NCI-H2171 treated with DMSO at 0.1 percent for 48 hours (cell line): Measurements from ENCODE around the gene AVP.

ENCODE experiments used
- DNase-seq: peaks from one replicate; lab custom pipeline; 2025; lab: John Stamatoyannopoulos, UW

Gene AVP

DNA sequence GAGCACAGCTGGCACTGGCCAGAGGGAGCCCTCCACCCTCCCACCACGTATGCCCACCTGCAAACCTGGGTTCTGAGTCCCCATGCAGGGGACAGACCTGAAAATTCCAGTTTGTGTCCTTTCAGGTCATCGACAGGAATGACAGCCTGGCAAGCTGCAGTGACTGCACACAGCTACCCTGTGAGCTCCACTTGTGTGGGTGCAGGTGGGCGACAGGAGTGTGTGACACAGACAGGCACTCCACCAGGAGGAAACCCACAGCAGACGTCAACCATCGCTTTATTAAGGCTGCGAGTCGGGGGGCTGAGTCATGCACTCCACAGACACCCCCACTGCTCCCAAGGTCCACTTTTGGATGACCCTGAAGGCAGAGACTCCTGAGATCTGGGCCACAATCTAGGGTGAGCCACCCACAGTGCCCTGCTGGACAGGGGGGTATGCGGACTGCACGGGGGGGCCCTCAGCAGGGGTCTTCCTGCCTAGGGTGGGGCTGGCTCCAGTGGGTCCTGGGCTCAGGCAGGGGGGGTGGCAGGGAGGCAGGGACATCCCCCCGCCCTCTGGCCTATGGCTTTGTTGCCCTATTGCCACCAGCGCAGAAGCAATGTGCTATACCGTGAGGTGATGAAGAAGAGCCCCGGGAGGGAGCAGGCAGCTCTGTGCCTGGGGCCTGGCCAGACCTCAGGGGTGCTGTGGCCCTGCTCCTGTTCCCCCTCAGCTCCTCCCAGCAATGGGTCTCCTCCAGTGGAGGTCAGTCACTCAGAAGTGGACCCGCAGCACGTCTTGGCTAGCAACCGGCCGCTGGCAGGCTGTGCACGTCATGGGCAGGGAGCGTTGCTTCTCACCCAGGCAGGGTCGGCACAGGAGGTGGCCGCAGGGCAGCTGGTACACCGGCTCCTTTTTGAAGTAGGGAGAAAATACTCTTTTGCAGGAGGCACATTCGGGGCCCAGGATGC, 25.1 kb upstream of the AVP start:
- DNase-seq = no peak

DNA sequence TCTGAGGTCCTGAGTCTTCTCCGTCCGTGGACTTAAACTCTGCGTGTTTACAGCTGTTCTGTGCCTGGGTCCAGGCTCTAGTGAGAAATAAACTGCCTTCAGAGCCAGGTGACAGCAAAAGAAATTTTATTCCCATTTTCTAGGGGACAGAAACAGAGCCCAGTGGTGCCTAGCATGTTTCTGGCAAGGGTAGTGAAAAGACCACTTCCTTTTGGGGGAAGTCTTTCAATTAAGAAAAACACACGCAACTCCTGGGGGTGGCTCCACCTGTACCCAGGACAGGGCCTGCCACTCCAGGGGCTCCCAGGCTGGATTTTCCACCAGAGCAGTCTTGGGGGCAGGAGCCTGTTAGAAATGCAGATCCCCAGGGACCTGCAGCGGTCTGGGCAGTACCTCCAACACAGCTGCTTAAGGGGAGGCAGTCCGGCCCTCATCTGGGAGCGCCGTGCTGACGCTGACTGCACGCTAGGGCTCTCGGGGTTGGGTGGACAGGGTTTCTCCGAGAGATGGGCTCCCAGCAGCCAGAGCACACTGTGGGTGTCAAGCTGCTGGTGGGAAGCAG, 23.0 kb upstream of the AVP start:
- DNase-seq = no peak

DNA sequence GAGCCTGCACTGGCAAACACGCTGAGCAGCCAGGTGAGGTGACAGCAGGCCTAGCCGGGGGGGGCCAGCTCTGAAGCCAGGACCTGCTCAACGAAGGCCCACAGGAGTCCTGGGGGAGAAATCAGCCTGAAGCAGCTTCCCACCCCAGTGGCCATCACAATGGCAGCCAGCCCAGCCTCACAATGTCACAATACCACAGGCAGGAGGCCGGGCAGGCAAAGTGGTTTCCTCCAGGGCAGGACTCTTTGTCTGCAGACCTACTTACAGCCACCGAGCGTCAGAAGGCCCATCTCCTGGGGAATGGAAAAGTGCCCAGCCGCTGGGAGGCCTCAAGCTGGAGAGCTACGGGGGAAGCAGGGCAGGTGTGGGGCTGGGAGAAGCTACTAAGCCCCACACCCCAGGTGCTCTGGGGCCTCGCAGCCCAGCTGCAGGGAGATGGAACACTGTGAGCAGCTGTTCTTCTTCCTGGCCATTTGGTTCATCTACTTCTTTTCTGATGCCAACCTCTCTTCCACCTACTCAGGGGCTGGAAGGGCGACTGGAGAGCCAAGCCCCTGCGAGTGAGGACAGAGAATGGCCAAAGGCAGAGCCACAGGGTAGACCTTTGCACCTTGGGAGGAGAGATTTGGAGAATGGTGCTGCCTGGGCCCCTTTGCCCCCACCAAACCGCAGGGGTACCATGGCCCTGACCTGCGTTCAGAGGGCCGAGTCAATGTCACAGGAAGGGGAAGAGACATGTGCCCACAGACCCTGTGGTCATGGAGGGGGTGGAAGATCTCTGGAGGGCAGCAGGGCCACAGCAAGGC, 22.3 kb upstream of the AVP start:
- peak; percentile 61 for DNase-seq

DNA sequence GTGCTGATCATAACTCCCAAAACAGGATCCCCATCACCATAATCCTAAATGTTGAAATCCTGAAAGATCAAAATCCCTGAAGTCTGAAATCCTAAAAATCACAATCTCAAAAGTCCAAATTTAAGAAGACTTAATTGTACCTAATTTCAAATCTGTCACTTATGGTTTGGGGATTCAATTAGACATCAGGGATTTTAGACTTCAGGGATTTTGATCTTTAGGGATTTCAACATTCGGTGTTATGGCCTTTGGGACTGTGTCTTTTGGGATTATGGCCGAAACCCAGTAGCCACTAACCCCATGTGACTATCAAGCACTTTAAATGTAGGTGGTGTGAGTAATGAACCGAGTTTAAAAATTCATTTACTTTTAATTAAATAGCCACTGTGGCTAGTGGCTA, 21.7 kb upstream of the AVP start:
- no peak for DNase-seq

DNA sequence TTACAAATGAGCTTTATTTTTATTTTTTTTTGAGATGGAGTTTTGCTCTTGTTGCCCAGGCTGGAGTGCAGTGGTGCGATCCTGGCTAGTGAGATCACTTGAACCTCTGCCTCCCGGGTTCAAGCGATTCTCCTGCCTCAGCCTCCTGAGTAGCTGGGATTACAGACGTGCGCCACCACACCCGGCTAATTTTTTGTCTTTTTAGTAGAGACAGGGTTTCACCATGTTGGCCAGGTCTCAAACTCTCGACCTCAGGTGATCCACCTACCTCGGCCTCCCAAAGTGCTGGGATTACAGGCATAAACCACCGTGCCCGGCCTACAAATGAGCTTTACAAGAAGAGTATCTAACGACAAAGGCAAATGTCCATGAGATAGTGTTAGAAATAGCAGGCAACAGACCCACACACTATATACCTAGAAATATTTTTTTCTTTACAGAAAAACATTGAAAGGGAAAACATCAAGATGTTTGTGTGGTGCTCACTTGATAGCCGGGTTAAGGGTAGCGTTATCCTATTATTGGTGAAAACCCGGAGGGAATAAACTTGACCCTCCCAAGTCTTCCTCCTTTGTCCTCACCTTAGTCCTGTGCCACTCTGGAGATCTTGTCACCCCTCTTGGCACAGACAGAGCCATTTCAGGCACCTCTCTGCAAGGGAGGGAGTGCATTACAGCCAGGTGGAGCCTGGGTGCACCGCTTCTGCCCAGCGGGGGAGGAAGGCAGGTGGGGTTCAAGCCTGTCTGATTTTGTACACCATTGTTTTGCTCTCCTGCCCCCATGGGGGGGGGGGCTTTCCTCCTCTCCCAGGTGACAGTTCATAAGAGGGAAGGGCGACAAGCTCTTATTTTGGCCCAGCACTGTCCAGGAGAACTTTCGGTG, 21.0 kb upstream of the AVP start:
- no peak for DNase-seq

DNA sequence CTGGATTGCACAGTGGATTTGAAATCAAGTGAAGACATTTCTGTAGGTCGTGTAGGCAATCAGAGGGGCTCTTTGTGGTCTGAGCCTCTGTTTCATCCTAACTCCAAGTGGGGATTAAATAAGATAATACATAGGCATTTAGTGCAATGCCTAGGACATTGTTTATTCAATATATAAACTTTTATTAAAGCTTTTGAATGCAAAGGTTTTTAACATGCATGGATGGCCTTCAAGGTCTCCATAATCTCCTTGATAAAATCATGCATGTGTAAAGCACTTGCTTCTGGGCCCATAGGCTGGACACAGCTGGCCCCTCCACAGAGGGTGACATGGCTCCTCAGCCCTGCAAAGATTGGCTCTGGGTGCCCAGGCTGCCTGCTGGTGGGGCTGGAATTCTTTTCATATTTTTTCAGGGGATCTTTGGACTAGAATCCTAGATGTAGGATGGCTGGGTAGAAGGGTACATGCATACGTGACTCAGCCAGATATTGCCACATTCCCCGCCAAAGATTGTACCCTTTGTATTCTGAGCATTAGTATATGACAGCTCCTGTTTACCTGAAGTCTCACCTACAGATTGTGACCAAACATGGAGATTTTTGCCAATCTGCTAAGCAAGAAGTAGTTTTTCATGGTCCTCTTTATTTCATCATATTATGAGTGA, 19.0 kb upstream of the AVP start:
- DNase-seq = no peak

DNA sequence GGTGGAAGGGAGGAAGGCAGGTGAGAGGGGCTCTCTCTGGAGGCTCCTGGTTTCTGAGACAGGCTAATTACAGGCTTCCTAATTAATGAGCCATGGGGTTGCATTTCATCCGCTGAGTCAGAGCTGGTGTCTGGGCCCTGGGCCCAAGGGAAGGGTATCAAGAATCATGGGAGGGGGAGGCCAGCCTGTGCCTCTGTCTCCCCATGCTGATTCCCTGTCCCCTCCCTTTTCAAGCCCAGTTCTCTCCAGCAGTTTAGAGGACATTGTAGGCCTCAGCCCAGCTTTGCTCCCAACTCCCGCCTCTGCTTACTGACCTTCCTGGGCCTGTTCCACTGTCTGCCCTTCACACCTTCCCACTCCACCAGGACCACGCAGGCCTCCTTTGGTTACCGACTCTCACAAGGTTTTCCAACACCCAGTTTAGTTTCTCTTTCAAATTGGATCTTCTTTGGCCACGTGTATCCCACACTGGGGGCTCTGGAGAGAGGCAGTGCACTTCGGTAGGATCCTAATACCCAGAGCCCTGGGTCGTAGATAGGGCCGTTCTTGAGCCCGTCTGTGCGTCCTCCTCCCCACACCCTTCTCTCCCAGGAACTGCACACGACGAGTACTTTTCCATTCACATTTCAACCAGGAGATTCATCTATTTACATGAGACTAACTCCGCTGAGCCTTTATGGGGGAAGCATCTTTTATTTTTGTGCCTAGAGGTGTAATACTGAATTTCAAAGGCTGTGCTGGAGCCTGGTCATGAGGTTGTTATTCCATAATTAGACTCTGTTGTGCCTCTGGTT, 18.2 kb upstream of the AVP start:
- DNase-seq = no peak

DNA sequence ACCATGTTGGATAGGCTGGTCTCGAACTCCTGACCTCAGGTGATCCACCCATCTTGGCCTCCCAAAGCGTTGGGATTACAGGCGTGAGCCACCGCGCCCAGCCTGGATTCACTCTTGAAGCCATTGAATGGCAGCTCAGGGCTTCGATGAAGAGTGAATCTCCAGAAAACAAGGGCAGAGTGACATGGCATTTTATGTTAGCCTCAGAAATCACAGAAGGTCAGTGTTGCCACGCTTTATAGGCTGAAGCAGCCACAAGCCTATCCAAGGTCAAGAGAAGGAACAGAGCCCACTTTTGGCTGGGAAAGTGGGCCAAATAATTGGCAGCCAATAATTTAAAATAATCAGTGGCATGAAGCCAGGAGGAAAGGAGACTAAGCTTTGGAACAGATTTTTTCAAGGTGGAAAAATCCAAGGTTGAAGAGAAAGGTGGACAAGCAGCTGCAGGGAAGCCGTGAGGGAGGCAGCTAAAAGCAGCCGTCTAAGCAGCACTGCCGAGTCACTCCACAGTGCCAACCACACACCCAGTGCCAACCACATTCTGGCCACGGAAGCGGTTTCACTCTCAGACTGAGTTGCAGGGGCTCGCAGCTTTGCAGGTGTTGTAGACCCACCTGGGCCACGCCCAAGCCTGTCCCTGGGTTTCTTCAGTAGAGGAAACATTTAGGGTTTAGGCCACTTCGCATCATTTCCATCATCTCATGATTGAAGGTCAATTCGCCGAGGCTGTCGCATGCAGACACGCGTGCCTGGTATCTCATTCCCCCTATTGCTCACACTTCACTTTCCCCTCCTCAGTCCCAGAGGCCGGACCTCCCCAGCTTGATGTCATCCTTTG, 17.4 kb upstream of the AVP start:
- no peak for DNase-seq

DNA sequence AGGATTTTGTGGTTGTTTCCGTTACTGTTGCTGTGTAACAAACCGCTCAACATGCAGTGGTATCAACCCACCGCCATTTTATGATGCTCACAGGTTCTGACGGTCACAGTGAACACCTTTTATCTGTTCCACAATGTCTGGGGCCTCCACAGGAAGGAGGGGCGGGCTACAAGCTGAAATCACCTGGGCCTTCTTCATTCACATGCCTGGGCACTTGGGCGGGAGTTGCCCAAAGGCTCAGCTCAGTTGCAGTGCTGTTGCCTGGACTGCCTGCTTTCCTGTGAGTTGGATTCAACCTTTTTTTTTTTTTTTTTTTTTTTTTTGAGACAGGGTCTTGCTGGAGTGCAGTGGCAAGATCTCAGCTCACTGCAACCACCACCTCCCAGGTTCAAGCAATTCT, 16.7 kb upstream of the AVP start:
- no peak for DNase-seq

DNA sequence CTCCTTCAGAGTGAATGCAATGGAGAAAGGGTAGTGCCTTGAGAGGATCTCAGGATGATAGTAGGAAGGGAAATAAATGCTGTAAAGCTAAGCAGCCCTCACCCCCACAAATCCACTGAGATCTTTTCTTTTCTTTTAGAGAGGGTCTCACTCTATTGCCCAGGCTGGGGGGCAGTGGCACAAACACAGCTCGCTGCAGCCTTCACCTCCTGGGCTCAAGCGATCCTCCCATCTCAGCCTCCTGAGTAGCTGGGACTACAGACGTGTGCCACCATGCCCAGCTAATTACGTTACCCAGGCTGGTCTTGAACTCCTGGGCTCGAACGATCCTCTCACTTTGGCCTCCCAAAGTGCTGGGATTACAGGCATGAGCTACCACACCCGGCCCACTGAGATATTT, 16.0 kb upstream of the AVP start:
- no peak for DNase-seq

DNA sequence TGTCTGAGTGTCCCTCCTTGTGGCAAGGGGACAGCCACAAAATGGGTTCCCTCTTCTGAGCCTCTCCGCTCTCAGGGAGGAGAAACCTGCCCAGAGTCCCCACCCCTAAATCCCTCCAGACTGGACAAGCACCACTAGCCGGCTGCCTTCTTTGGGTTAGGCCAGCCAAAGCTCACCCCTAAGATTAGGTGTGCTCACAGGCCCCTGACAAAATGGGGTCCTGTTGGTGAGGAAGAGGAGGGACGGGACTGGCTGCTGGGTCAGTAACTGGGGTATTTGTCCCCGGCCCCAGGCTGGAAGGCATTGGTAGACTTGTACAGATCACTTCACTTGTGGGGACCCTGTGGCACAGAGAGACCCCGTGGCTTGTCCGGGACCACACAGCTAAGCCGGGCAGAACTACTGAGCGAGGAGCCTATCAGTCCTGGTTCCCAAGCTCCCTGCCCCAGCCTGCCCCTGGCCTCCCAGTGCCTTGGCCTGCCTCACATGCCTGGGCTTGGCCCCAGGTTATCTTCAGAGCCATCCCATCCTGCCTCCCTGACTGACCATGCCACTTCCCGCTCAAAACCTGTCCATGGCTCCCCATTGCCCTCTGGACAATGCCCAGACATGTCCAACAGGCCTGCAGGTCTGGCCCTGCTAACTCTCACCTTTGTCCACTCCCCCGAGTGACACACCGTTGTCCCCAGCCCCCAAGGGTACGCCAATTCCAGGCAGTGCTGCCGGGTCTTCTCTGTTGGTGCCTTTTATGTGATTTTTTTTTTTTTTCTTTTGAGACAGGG, 10.5 kb upstream of the AVP start:
- DNase-seq = no peak

DNA sequence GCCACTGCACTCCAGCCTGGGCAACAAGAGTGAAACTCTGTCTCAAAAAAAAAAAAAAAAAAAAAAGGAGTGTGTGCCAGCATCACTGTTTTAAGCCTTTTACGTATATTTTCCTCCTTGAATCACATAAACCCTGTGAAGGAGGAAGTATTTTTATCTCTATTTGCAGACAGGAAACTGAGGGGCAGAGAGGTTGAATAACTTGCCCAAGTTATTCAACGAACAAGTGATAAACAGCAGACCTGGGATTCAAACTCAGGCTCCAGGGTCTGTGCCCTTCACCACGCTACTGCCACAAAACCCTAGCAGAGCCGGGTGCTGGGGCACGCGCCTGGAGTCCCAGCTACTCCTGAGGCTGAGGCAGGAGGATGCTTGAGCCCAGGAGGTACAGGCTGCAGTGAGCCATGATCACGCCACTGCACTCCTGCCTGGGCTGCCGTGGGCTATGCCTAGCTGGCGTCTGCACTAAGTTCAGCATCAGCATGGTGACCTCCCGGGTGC, 9.4 kb upstream of the AVP start:
- no peak for DNase-seq

DNA sequence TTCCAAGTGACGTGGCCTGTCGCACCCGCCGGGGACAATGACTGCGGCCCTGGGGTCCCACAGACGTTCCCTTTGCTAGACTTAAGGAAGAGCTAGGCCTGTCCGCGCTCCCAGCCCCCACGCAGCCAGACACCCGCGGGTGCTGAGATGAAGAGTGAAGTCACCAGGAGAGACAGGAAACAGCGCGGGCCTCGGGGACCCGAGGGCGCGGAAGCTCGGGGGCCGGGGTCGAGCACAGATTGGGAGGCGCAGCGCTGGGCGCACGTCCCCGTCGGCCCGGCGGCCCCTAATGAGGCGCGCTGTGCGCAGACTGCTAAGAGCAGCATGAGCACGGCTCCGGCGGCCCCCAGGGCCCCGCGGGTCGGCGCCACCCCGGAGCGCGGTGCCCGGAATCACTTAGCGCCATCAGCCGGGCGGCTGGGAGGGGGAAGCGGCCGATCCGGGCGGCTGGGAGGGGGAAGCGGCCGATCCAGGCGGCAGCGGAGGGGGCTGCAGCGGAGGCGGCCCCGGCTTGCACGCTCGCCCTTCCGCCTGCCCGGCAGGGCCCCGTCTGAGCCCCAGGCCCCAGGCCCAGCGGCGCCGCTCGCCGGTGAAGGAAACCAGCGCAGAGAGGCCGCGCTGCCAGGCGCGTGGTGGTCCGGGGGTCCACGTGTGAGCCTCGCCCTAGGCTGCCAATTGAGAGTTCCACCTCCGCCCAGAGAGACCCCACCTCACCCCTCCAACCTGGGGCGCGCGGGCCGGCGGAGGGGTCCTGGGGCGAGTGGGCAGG, 8.3 kb upstream of the AVP start:
- no peak for DNase-seq

DNA sequence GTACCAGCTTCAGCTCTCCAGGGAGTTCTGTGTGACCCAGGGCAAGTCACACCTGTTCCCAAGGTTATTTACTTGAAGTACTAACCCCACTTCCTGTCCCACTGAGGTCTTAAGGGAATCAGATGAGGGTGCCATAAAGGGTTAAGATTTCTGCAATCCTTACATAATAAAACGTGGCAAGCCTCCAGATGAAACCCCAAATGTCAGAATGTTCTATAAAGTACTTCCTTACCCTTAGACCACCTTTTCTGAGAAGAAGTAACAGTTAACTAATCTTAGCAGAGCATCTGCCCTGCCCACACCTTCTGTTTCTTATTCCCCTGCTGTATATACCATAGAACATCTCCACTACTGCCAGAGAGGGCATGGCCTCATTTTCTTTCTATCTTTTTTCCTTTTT, 6.0 kb upstream of the AVP start:
- DNase-seq = no peak

DNA sequence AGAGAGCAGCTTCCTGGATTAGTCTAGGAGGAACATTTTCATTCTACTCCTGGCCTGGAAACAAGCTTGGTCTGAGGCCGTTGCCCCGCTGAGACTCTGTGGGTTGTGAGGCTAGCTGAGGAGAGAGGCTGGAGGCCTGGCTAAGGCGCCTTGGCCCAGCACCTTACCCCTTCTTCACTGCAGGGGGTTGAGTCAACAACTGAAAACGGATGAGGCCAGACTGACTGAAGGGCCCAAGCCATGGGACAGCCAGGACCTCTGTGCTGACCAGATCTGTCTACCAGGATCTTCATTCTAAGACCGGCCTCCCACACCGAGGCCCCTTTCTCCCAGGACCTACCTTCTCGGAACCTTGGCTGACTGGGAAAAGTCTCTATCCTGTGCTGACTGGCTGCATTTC, 3.5 kb upstream of the AVP start:
- DNase-seq = no peak

DNA sequence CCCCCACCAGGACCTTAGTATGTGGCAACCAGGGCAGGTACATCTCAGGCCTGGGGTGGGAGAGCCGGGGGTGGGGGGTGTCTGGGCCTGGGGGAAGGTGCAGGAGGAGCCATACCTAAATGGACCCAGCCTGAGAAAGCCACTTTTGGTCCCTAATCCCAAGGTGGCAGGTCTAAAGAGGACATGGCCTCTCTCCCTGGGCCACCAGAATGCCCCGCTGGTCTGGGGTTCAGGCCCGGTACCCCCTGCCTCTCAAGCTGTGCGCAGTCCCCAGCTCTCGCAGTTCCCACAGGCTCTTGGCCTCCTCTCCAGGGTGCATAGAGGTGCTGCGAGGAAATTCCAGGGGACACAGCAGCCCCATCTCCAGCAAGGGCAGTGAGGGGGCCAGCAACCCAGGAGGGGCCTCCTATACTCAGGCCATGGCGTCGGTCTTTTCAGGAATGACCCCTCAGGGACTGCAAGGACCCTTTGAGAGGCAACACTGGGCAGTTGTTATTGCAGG, 1.1 kb upstream of the AVP start:
- DNase-seq = no peak

DNA sequence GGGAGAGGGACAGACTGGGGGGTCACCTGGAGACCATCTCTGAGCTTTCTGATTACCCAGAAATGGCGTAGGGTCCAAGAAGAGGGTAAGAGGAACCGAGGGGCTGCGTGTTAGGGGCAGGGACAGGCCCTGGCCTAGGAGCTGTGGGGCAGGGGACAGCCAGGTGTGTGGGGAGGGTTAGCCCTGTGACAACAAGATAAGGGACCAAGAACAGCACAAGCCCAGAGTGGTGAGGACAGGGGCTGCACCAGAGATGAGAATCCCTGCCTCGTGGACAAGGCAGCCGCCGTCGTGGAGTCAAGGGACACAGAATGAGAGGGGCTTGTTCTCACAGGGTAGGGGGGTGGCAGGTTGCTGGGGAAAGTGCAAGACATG, 449 bp upstream of the AVP start:
- no peak for DNase-seq
